ENCODE results near the gene SMIM10L2A. TPM values are rescaled to one million over a fixed set of nuclear protein-coding genes. Genes with fewer than 3 reads are reported as not detected.
"Not testable (repeated sequence)": the region's sequence is repeated elsewhere in the genome, so short reads cannot be mapped to it uniquely, and the experiment has no call there.

SMIM10L2A gene
- total RNA-seq, 1 donor from 2014 or later: 2.3 TPM

- no peak for DNase-seq (ENCODE audit: low read depth)
- TF ChIP-seq, protein P1, sequence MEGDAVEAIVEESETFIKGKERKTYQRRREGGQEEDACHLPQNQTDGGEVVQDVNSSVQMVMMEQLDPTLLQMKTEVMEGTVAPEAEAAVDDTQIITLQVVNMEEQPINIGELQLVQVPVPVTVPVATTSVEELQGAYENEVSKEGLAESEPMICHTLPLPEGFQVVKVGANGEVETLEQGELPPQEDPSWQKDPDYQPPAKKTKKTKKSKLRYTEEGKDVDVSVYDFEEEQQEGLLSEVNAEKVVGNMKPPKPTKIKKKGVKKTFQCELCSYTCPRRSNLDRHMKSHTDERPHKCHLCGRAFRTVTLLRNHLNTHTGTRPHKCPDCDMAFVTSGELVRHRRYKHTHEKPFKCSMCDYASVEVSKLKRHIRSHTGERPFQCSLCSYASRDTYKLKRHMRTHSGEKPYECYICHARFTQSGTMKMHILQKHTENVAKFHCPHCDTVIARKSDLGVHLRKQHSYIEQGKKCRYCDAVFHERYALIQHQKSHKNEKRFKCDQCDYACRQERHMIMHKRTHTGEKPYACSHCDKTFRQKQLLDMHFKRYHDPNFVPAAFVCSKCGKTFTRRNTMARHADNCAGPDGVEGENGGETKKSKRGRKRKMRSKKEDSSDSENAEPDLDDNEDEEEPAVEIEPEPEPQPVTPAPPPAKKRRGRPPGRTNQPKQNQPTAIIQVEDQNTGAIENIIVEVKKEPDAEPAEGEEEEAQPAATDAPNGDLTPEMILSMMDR (conservative IDR thresholded peaks at IDR 0.05; ENCODE audit: low read depth, low read length): no peak
- H3K4me3 ChIP-seq (ENCODE audit: low read depth, low read length): no peak overlapping the region
Observed at GRCh38 chrX:135420831-135421230, 913 bp upstream of the SMIM10L2A start.

- TF ChIP-seq, protein P1 (conservative IDR thresholded peaks at IDR 0.05; ENCODE audit: low read depth, low read length): no peak
- DNase-seq (ENCODE audit: low read depth): no peak
Observed at GRCh38 chrX:135421537-135421931, 210 bp upstream of the SMIM10L2A start.

GRCh38 chrX:135422810-135423168 is 1.0 kb downstream of the SMIM10L2A start:
- not testable (repeated sequence) for DNase-seq (ENCODE audit: low read depth)
- H3K4me3 ChIP-seq (ENCODE audit: low read depth, low read length): peak overlapping the region; percentile 61

More at GRCh38 chrX:135421537-135421931, 210 bp upstream of the SMIM10L2A start:
- H3K4me3 ChIP-seq (ENCODE audit: low read depth, low read length): peak overlapping the region; percentile 61

DNA sequence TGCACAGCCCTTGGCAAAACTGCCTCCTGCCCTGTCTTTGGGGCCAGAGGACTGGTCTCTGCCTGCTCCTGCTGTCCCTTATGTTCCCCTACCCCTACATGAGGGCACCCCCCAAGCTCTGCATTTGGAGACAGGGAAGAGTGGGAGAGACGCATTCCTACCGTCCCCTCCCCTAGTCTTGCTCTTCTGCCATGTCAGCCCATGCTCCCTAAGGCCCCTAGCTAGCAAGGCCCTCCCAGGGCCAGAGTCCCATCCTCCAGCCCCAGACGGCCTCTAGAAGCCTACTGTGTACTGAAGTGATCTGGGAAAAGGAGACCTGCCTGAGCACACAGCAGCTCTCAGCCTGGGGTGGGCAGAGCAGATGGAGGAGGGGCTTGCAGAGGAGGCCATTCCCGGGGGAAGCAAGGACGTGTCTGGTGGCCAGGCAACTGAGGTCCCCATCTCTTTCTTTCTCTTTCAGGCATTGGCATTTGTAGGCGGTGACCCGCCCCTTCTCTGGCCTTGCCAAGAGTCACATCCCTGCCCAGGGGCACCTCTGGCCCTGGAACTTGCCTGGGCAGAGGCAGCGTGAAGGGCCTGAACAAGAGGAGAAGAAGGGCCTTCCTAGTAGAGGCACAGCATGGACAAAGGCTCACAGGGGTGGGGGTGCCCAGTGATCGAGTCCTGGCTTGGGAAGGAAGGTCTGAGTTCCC is 1.6 kb downstream of the SMIM10L2A start:
- peak overlapping the region; percentile 61 for H3K4me3 ChIP-seq (ENCODE audit: low read depth, low read length)
- not testable (repeated sequence) for DNase-seq (ENCODE audit: low read depth)

GRCh38 chrX:135424469-135424868 is 2.7 kb downstream of the SMIM10L2A start:
- DNase-seq (ENCODE audit: low read depth): no peak
- TF ChIP-seq, protein P1 (conservative IDR thresholded peaks at IDR 0.05; ENCODE audit: low read depth, low read length): no peak
- no peak overlapping the region for H3K4me3 ChIP-seq (ENCODE audit: low read depth, low read length)

DNA sequence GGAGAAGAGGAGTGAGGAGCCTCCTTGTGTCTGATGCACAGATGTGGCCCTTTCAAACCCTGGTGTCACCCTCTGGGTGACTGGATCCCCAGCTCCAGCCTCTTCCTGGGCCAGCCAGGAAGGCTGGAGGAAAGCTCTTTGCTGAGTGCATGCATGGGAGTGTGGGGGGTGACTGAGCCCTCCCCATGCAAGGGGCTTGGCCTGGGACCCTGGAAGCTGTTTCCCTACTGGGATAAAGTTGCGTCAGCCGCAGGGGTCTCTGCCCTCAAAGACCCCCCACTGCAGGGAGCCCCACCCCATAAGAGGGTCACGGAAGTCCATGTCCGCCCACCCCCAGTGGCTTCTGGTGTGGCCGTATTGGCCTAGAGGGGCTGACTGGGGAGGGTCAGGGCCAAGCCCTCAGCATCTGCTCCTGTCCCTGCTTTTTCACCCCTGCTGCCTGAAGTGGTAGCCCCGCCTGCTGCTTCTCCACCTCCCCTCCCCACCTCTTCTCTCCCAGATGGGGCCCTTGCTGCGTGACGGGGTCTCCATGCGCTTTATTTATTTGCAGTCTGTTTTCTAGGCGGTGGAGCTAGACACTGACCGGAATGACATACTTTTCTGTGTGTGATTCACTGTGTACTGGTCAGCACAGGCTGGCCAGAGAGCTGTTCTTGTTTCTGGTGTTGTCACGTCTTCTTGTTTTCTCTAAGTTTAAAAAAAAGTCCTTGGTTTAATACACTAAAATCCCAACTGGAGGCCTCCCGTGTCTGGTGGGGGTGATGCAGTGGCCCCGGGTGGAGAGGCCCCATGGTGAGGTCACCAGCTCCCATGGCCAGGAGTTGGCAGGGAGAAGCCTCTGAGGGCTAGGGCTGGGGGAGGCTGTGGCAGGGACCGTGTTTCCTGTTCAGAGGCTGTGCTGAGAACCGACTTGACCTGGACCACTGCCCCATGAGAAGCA is 3.6 kb downstream of the SMIM10L2A start:
- DNase-seq (ENCODE audit: low read depth): no peak
- H3K4me3 ChIP-seq (ENCODE audit: low read depth, low read length): no peak overlapping the region
- TF ChIP-seq, protein P1 (conservative IDR thresholded peaks at IDR 0.05; ENCODE audit: low read depth, low read length): no peak

DNA sequence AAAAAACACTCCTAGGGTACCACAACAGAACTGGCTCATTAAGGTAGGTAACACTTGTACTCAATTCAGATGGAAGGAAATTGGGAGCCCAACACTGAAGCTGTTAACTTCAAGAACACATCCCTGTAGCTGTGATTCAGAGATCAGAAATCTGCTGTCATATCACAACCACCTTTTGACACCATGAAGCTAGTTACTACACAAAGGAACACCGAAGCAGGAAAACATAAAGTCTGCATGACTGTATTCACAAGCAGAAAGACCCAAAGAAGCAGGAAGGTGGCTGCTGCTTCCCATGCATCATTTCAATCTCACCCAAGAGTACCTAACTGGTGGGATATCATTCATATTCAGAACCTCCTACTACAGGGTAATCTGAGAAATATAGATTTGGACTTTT is 7.7 kb downstream of the SMIM10L2A start:
- no peak overlapping the region for H3K4me3 ChIP-seq (ENCODE audit: low read depth, low read length)
- TF ChIP-seq, protein P1 (conservative IDR thresholded peaks at IDR 0.05; ENCODE audit: low read depth, low read length): no peak
- no peak for DNase-seq (ENCODE audit: low read depth)
